ENCODE results near the gene LOXL4. TPM values are rescaled to one million over a fixed set of nuclear protein-coding genes. Genes with fewer than 3 reads are reported as not detected.
A peak's percentile ranks its signal among the peaks of the same experiment; 100 is the strongest.

LOXL4 gene
- total and polyA plus RNA-seq, 2 donors from 2014 or later, result 3.4 to 15.1 TPM

- Histone ChIP-seq H3K27ac (ENCODE audit: low read depth in 2 of 2, low read length in 2 of 2) (no peak overlapping the region), H3K36me3 (ENCODE audit: control insufficient read depth in 2 of 3, insufficient read depth in 3 of 3, low read length in 3 of 3) (no peaks in the 10 kb centered on the region), H3K9ac (ENCODE audit: low read length in 3 of 3) (no peak overlapping the region), H3K27me3 (ENCODE audit: control insufficient read depth, insufficient read depth, low read length) (no peaks in the 10 kb centered on the region), H3K4me3 (ENCODE audit: low read length in 3 of 3) (no peak overlapping the region), H3K4me1 (ENCODE audit: control insufficient read depth in 2 of 3, insufficient read depth in 2 of 3, low read depth in 1 of 3, low read length in 3 of 3) (peaks cover 0 to 2% (median 0%) of the 10 kb centered on the region in 3 donors), H3K9me3 (ENCODE audit: control insufficient read depth in 2 of 3, insufficient read depth in 1 of 3, low read length in 3 of 3) (no peaks in the 10 kb centered on the region)
- peak in 3 of 5 donors; percentile 40 to 61 (median 46) for DNase-seq
- no peak for TF ChIP-seq CTCF (IDR thresholded peaks at IDR 0.05; ENCODE audit: borderline replicate concordance, extremely low read depth, insufficient read depth)
- intact Hi-C loops (cut with DNase I), result no loop called here
- FAIRE-seq, result no peak
Observed at GRCh38 chr10:98299341-98299740, 31.3 kb upstream of the LOXL4 start.

- intact Hi-C loops (cut with DNase I), result no loop called here
- TF ChIP-seq CTCF (IDR thresholded peaks at IDR 0.05; ENCODE audit: borderline replicate concordance, extremely low read depth, insufficient read depth), result no peak
Observed at GRCh38 chr10:98296524-98296923, 28.5 kb upstream of the LOXL4 start.

GRCh38 chr10:98295907-98296306 is 27.9 kb upstream of the LOXL4 start:
- H3K36me3 ChIP-seq (ENCODE audit: control insufficient read depth in 2 of 3, insufficient read depth in 3 of 3, low read length in 3 of 3), result no peaks in the 10 kb centered on the region
- intact Hi-C loops (cut with DNase I), result no loop called here
- H3K27ac ChIP-seq (ENCODE audit: low read depth in 2 of 2, low read length in 2 of 2), result no peak overlapping the region
- H3K9me3 ChIP-seq (ENCODE audit: control insufficient read depth in 2 of 3, insufficient read depth in 1 of 3, low read length in 3 of 3), result no peaks in the 10 kb centered on the region
- peak in 2 of 5 donors; percentile 47 to 50 for DNase-seq
- no peak overlapping the region for H3K9ac ChIP-seq (ENCODE audit: low read length in 3 of 3)
- FAIRE-seq, result no peak
- H3K27me3 ChIP-seq (ENCODE audit: control insufficient read depth, insufficient read depth, low read length), result no peaks in the 10 kb centered on the region
- H3K4me1 ChIP-seq (ENCODE audit: control insufficient read depth in 2 of 3, insufficient read depth in 2 of 3, low read depth in 1 of 3, low read length in 3 of 3), result peaks cover 0 to 8% (median 0%) of the 10 kb centered on the region in 3 donors
- TF ChIP-seq CTCF (IDR thresholded peaks at IDR 0.05; ENCODE audit: borderline replicate concordance, extremely low read depth, insufficient read depth), result no peak
- no peak overlapping the region for H3K4me3 ChIP-seq (ENCODE audit: low read length in 3 of 3)

More at GRCh38 chr10:98296524-98296923, 28.5 kb upstream of the LOXL4 start:
- Histone ChIP-seq H3K36me3 (ENCODE audit: control insufficient read depth in 2 of 3, insufficient read depth in 3 of 3, low read length in 3 of 3) (no peaks in the 10 kb centered on the region), H3K9ac (ENCODE audit: low read length in 3 of 3) (no peak overlapping the region), H3K9me3 (ENCODE audit: control insufficient read depth in 2 of 3, insufficient read depth in 1 of 3, low read length in 3 of 3) (no peaks in the 10 kb centered on the region), H3K4me3 (ENCODE audit: low read length in 3 of 3) (no peak overlapping the region), H3K4me1 (ENCODE audit: control insufficient read depth in 2 of 3, insufficient read depth in 2 of 3, low read depth in 1 of 3, low read length in 3 of 3) (peaks cover 0 to 8% (median 0%) of the 10 kb centered on the region in 3 donors), H3K27me3 (ENCODE audit: control insufficient read depth, insufficient read depth, low read length) (no peaks in the 10 kb centered on the region), H3K27ac (ENCODE audit: low read depth in 2 of 2, low read length in 2 of 2) (no peak overlapping the region)
- FAIRE-seq, result no peak
- DNase-seq, result no peak

- intact Hi-C loops (cut with DNase I), result no loop called here
- Histone ChIP-seq H3K4me3 (ENCODE audit: low read length in 3 of 3) (no peak overlapping the region), H3K27ac (ENCODE audit: low read depth in 2 of 2, low read length in 2 of 2) (no peak overlapping the region), H3K9me3 (ENCODE audit: control insufficient read depth in 2 of 3, insufficient read depth in 1 of 3, low read length in 3 of 3) (no peaks in the 10 kb centered on the region), H3K27me3 (ENCODE audit: control insufficient read depth, insufficient read depth, low read length) (no peaks in the 10 kb centered on the region), H3K4me1 (ENCODE audit: control insufficient read depth in 2 of 3, insufficient read depth in 2 of 3, low read depth in 1 of 3, low read length in 3 of 3) (peaks cover 0 to 8% (median 0%) of the 10 kb centered on the region in 3 donors), H3K36me3 (ENCODE audit: control insufficient read depth in 2 of 3, insufficient read depth in 3 of 3, low read length in 3 of 3) (no peaks in the 10 kb centered on the region), H3K9ac (ENCODE audit: low read length in 3 of 3) (no peak overlapping the region)
- TF ChIP-seq CTCF (IDR thresholded peaks at IDR 0.05; ENCODE audit: borderline replicate concordance, extremely low read depth, insufficient read depth), result no peak
- DNase-seq, result no peak
- FAIRE-seq, result no peak
Observed at GRCh38 chr10:98295401-98295811, 27.4 kb upstream of the LOXL4 start.

All from kidney (tissue), 14 donors.